IMR-90 (cell line): ENCODE data around the gene CHCHD4.

Experiments
- CTCF ChIP-seq: conservative IDR thresholded peaks from 2 replicates; pipeline ENCODE4 v1.5.1; 2012; ENCODE audit warnings: mild to moderate bottlenecking, low read depth, low read length, improper control_type of control experiment
- ELK1 ChIP-seq: fragments of 150-350 bp; IDR thresholded peaks from 2 replicates; pipeline ENCODE4 v1.6.1; 2016; ENCODE audit warnings: low read depth, mild to moderate bottlenecking, low read length, moderate library complexity, borderline replicate concordance
- FOS ChIP-seq: fragments of 150-350 bp; IDR thresholded peaks from 2 replicates; pipeline ENCODE4 v1.6.1; 2016; ENCODE audit warnings: low read depth, low read length
- MAZ ChIP-seq: IDR thresholded peaks from 2 replicates; pipeline ENCODE4 v1.6.1; 2012; ENCODE audit warnings: low read depth, mild to moderate bottlenecking, low read length, improper control_type of control experiment, moderate library complexity, borderline replicate concordance
- NFE2L2 ChIP-seq: fragments of 150-350 bp; IDR thresholded peaks from 2 replicates; pipeline ENCODE4 v1.6.1; 2016; ENCODE audit warnings: low read depth, mild to moderate bottlenecking, low read length
- RAD21 ChIP-seq: IDR thresholded peaks from 2 replicates; pipeline ENCODE4 v1.6.1; 2012; ENCODE audit warnings: low read length, improper control_type of control experiment
- USF2 ChIP-seq: fragments of 150-350 bp; IDR thresholded peaks from 2 replicates; pipeline ENCODE4 v1.6.1; 2017; ENCODE audit warnings: mild to moderate bottlenecking, antibody characterized with exemption, low read length, low read depth

- TF ChIP-seq CTCF (no peak), RAD21 (no peak), MAZ (no peak), USF2 (no peak), NFE2L2 (no peak), ELK1 (no peak), FOS (no peak)
Observed at GRCh38 chr3:14093831-14094230, 30.8 kb downstream of the CHCHD4 start.
